Prostate gland (tissue), 2 donors: ENCODE results near the gene GMDS. TPM values are rescaled to one million over a fixed set of nuclear protein-coding genes. Genes with fewer than 3 reads are reported as not detected.

Experiments
- DNase-seq: peaks from one replicate; pipeline ENCODE4 v3.0.0-alpha.2; 2019; ENCODE audit warnings: low spot score
- H3K27ac ChIP-seq, 2 donors: fragments of 200-600 bp; sonication (generic); 2 replicates each; pipeline ENCODE4 v1.5.1; 2017 to 2019
- H3K27me3 ChIP-seq: fragments of 200-600 bp; sonication (generic); replicated peaks from 2 replicates; pipeline ENCODE4 v1.5.1; 2019; ENCODE audit not compliant: insufficient read depth
- H3K36me3 ChIP-seq, 2 donors: fragments of 200-600 bp; sonication (generic); 1 replicate in 1 of 2; 2 replicates in 1 of 2; pipeline versions ENCODE4 v1.5.1 to v1.8.1; 2017 to 2019
- H3K4me1 ChIP-seq: fragments of 200-600 bp; sonication (generic); replicated peaks from 2 replicates; pipeline ENCODE4 v1.5.1; 2019
- H3K4me3 ChIP-seq, 2 donors: fragments of 200-600 bp; sonication (generic); 2 replicates each; pipeline ENCODE4 v1.5.1; 2017 to 2019
- H3K9me3 ChIP-seq: fragments of 200-600 bp; sonication (generic); 2 replicates; pipeline ENCODE4 v1.5.1; 2017
- POLR2A ChIP-seq: fragments of 450-650 bp; IDR thresholded peaks from one replicate; pipeline ENCODE4 v1.6.1; 2016; ENCODE audit warnings: antibody characterized with exemption, mild to moderate bottlenecking
- POLR2AphosphoS5 ChIP-seq: sonication (generic); formaldehyde crosslinking; IDR thresholded peaks from one replicate; pipeline ENCODE4 v1.6.1; 2017; ENCODE audit warnings: antibody characterized with exemption
- WGBS: methylation state at CpG from one replicate; pipeline ENCODE4 v1.1.5; 2018; 5-methylcytosine and 5-hydroxymethylcytosine counted together
- intact Hi-C: fragments of 100-400 bp; cut with DNase I; formaldehyde crosslinking; loops from one replicate; pipeline ENCODE4 v1.14.2; 2022
- total RNA-seq, 2 donors: library from RNA; depleted of rRNA; stranded (reverse); fragments of >200 nt; gene quantifications; one replicate each; pipeline ENCODE4 v1.1.0, GENCODE V29; 2016
- TF ChIP-seq, protein P1 (sequence below), 4 experiments: fragments of 200-600 bp in 2 of 4; fragments of 450-650 bp in 2 of 4; sonication (generic) in 2 of 4; IDR thresholded peaks; 1 replicate in 3 of 4; 2 replicates in 1 of 4; pipeline ENCODE4 v1.5.1; 2016 to 2019; ENCODE audit warnings: antibody characterized with exemption in 4 of 4, mild to moderate bottlenecking in 2 of 4, moderate library complexity in 2 of 4

GMDS gene
- total RNA-seq, 2 donors from 2014 or later = 24.9 to 29.9 TPM

DNA sequence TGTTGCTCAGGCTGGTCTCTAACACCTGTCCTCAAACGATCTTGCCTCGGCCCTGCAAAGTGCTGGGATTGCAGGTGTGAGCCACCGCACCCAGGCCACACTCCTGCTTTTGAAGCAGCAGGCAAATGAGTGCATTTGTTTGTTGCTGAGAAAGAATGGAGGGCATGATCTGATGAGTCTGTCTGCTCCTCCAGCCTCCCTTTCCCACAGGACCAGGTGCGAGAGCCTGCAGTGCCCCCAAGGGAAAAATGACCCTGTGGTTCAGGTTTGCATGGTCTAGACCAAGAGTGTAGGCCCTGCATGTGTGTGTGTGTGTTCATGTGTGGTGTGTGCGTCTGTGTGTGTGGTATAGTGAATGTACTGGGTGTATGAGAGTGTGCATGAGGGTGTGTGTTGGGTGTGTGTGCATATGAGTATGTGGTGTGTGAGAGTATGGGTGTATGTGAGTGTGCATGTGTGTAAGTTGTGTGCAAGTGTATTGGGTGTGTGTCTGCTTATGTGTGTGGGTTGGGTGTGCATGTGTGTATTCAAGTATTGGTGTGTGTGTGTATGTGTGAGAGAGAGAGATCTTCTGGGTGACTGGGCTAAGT, 658.4 kb downstream of the GMDS start:
- intact Hi-C loops = no loop called here
- H3K4me3 ChIP-seq = no peak overlapping the region
- no peaks in the 10 kb centered on the region for H3K9me3 ChIP-seq
- H3K4me1 ChIP-seq = no peaks in the 10 kb centered on the region
- no peaks in the 10 kb centered on the region for H3K27me3 ChIP-seq
- H3K27ac ChIP-seq = no peak overlapping the region
- no peak for DNase-seq
- H3K36me3 ChIP-seq = no peaks in the 10 kb centered on the region
- WGBS = 90% methylated on average over 5 of the region's 5 CpGs
- no peak for TF ChIP-seq POLR2AphosphoS5
- no peak for TF ChIP-seq POLR2A
- TF ChIP-seq, protein P1, sequence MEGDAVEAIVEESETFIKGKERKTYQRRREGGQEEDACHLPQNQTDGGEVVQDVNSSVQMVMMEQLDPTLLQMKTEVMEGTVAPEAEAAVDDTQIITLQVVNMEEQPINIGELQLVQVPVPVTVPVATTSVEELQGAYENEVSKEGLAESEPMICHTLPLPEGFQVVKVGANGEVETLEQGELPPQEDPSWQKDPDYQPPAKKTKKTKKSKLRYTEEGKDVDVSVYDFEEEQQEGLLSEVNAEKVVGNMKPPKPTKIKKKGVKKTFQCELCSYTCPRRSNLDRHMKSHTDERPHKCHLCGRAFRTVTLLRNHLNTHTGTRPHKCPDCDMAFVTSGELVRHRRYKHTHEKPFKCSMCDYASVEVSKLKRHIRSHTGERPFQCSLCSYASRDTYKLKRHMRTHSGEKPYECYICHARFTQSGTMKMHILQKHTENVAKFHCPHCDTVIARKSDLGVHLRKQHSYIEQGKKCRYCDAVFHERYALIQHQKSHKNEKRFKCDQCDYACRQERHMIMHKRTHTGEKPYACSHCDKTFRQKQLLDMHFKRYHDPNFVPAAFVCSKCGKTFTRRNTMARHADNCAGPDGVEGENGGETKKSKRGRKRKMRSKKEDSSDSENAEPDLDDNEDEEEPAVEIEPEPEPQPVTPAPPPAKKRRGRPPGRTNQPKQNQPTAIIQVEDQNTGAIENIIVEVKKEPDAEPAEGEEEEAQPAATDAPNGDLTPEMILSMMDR (IDR thresholded peaks at IDR 0.05) = no peak

- Histone ChIP-seq H3K36me3 (no peaks in the 10 kb centered on the region), H3K9me3 (no peaks in the 10 kb centered on the region), H3K4me1 (no peaks in the 10 kb centered on the region), H3K27me3 (no peaks in the 10 kb centered on the region), H3K4me3 (no peak overlapping the region), H3K27ac (no peak overlapping the region)
- TF ChIP-seq, protein P1 (IDR thresholded peaks at IDR 0.05) = no peak
- no peak for TF ChIP-seq POLR2AphosphoS5
- no peak for TF ChIP-seq POLR2A
- 91% methylated on average over 7 of the region's 7 CpGs for WGBS
- no peak for DNase-seq
- intact Hi-C loops = no loop called here
Measured at GRCh38 chr6:1586256-1586655, 659.1 kb downstream of the GMDS start.

DNA sequence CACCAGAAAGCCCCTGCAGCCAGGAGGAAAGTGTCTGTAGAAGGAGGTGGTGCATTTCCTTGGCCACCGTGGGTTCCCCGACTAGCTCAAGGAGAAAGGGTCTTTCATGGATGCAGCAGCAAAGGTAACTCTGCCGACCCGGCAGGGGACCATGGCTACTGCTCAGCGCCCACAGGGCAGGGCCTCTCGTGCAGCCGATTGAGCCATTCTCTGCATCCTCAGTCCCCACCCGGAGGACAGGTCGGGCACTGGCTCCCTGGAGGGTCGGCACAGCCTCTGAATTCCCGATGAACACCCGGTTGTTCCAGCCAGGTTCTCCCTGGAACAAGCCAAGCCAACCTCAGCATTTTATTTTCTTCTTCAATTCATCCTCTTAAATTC, 659.7 kb downstream of the GMDS start:
- Histone ChIP-seq H3K4me1 (no peaks in the 10 kb centered on the region), H3K27ac (no peak overlapping the region), H3K4me3 (no peak overlapping the region), H3K9me3 (no peaks in the 10 kb centered on the region), H3K36me3 (no peaks in the 10 kb centered on the region), H3K27me3 (no peaks in the 10 kb centered on the region)
- no peak for DNase-seq
- TF ChIP-seq, protein P1 (IDR thresholded peaks at IDR 0.05) = no peak
- TF ChIP-seq POLR2A (no peak), POLR2AphosphoS5 (no peak)
- 91% methylated on average over 12 of the region's 12 CpGs for WGBS
- intact Hi-C loops = no loop called here

DNA sequence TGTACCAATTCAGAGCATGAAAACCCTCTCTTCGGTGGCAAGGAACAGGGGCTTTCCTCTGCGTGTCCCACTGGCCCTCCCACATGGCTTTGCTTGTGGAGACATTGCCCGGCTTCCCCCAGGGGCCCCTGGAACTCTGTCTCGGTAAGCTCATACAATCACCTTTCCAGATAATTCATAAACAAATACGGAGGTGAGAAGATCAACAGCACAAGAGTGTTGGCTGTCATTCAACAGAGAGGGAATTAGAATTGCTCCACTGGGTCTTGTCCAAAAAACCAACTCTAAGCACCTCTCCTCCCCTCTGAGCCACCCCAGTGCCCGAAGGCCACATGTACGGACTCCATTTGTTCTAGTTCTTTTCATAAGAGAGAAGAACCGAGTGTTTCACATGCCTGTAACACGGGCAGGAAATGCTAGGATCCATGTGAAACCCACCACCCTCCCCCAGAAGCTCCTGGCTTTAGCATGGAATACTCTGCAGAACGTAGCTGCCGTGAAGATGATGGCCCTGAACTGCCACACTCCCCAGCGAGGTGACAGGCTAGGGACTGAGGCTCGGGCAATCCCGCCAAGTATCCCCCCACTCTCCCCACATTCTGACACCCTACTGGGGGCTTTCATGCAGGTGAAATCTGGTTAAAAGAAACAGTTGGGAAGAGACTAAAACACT, 660.3 kb downstream of the GMDS start:
- Histone ChIP-seq H3K9me3 (no peaks in the 10 kb centered on the region), H3K36me3 (no peaks in the 10 kb centered on the region), H3K27me3 (no peaks in the 10 kb centered on the region), H3K27ac (no peak overlapping the region), H3K4me1 (no peaks in the 10 kb centered on the region), H3K4me3 (no peak overlapping the region)
- TF ChIP-seq, protein P1 (IDR thresholded peaks at IDR 0.05) = no peak
- TF ChIP-seq POLR2A = no peak
- TF ChIP-seq POLR2AphosphoS5 = no peak
- 81% methylated on average over 14 of the region's 14 CpGs for whole genome bisulfite sequencing
- intact Hi-C loops = no loop called here
- no peak for DNase-seq

DNA sequence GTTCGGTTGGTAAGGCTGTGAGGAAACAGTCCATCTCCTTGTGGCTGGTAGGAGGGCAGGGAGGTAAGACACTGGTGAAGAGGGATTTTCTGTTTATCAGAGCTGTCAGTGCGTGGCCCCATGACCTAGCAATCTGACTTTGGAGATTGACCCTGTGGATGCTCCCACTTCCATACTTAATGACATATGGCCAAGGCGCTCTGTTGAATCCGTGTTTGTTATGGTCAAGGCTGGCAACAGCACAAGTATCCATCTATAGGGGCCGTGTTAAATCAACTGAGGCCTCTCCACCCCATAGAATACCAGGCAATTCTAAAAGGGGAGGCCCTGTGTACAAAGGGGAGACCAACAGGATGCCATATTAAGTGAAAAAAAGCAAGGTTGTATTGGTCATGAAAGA, 661.3 kb downstream of the GMDS start:
- intact Hi-C loops = no loop called here
- H3K36me3 ChIP-seq = no peaks in the 10 kb centered on the region
- no peak for DNase-seq
- no peaks in the 10 kb centered on the region for H3K4me1 ChIP-seq
- H3K27ac ChIP-seq = no peak overlapping the region
- WGBS = 98% methylated on average over 5 of the region's 5 CpGs
- TF ChIP-seq POLR2A = no peak
- H3K27me3 ChIP-seq = no peaks in the 10 kb centered on the region
- no peaks in the 10 kb centered on the region for H3K9me3 ChIP-seq
- H3K4me3 ChIP-seq = no peak overlapping the region
